Measurements from ENCODE around the gene BARX2.

DNA sequence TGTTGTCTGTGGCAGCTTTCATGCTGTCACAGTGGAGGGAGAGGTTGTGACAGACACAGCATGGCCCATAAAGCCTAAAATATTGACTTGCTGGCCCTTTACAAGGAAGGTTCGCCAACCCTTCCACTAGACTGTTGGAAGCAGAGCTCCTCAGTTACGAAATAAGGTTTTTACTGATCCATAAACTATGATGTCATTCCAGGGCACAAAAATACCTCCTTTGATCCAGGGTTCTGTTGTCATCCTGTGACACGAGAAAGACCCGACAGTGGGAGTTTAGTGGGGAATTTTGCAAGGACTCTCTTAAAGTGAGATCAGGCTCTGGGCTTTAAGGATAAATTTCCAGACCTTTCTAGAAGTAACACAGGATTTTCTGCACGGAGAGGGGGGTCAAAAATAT lies 15.7 kb downstream of the BARX2 start:
- TF ChIP-seq, protein P1, sequence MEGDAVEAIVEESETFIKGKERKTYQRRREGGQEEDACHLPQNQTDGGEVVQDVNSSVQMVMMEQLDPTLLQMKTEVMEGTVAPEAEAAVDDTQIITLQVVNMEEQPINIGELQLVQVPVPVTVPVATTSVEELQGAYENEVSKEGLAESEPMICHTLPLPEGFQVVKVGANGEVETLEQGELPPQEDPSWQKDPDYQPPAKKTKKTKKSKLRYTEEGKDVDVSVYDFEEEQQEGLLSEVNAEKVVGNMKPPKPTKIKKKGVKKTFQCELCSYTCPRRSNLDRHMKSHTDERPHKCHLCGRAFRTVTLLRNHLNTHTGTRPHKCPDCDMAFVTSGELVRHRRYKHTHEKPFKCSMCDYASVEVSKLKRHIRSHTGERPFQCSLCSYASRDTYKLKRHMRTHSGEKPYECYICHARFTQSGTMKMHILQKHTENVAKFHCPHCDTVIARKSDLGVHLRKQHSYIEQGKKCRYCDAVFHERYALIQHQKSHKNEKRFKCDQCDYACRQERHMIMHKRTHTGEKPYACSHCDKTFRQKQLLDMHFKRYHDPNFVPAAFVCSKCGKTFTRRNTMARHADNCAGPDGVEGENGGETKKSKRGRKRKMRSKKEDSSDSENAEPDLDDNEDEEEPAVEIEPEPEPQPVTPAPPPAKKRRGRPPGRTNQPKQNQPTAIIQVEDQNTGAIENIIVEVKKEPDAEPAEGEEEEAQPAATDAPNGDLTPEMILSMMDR (IDR thresholded peaks at IDR 0.05; ENCODE audit: extremely low read depth in 1 of 2, insufficient read depth in 1 of 2, low read depth in 1 of 2, low read length in 2 of 2), result no peak
- no peak for TF ChIP-seq FOS (IDR thresholded peaks at IDR 0.05; ENCODE audit: borderline replicate concordance, insufficient read depth, low read length)
- TF ChIP-seq POLR2A (IDR thresholded peaks at IDR 0.05; ENCODE audit: low read depth, low read length), result no peak

Measured in endothelial cell of umbilical vein (primary cell).